Endothelial cell of umbilical vein (primary cell): Measurements from ENCODE around the gene TMEM140. TPM values are rescaled to one million over a fixed set of nuclear protein-coding genes. Genes with fewer than 3 reads are reported as not detected.

ENCODE experiments used
- BruUV-seq: library from RNA; stranded (reverse); fragments of 400-500 nt; replicated peaks from 2 replicates; lab custom pipeline; 2021; lab: Mats Ljungman, UMichigan
- CTCF ChIA-PET: fragments of 300-600, 350-600 bp; sonication (Branson Sonifier 250); formaldehyde crosslinking; loops from one replicate; lab custom pipeline; 2021; ENCODE audit warnings: antibody characterized with exemption, inconsistent platforms; lab: Charles Lee
- POLR2A ChIA-PET: fragments of 300-600, 350-600 bp; sonication (Branson Sonifier 250); formaldehyde crosslinking; loops from one replicate; lab custom pipeline; 2021; ENCODE audit warnings: antibody characterized with exemption, inconsistent platforms; lab: Charles Lee
- DNase-seq: peaks from one replicate; pipeline ENCODE4 v3.0.0-alpha.2; 2011; ENCODE audit warnings: low read depth, low spot score
- FAIRE-seq: peaks from 2 replicates; lab custom pipeline; 2011; peaks lifted over from hg19 to GRCh38; lab: Jason Lieb, UNC
- H2AFZ ChIP-seq: 2 replicates; pipeline ENCODE4 v1.6.0; 2012; ENCODE audit warnings: low read depth, low read length, control low read depth, inconsistent platforms
- H3K27ac ChIP-seq: 2 replicates; pipeline ENCODE4 v1.5.1; 2011; ENCODE audit warnings: low read depth, mild to moderate bottlenecking, control low read depth, low read length, moderate library complexity; ENCODE audit not compliant: insufficient read depth
- H3K27me3 ChIP-seq, 2 experiments: 2 replicates each; pipeline versions ENCODE4 v1.6.0 to v1.6.1; 2011; ENCODE audit warnings: low read length in 2 of 2, mixed read lengths in 1 of 2; ENCODE audit not compliant: control insufficient read depth in 2 of 2, insufficient read depth in 2 of 2
- H3K36me3 ChIP-seq, 2 experiments: 2 replicates in 1 of 2; 3 replicates in 1 of 2; pipeline ENCODE4 v1.5.1; 2011; ENCODE audit warnings: low read length in 2 of 2, mild to moderate bottlenecking in 1 of 2, moderate library complexity in 1 of 2; ENCODE audit not compliant: control insufficient read depth in 2 of 2, insufficient read depth in 2 of 2; ENCODE audit errors: extremely low read depth in 1 of 2
- H3K4me1 ChIP-seq: 3 replicates; pipeline ENCODE4 v1.5.1; 2011; ENCODE audit warnings: mild to moderate bottlenecking, low read length; ENCODE audit not compliant: control insufficient read depth, insufficient read depth; ENCODE audit errors: extremely low read depth
- H3K4me2 ChIP-seq: 2 replicates; pipeline ENCODE4 v1.6.1; 2011; ENCODE audit warnings: low read length, control low read depth, mixed read lengths; ENCODE audit not compliant: insufficient read depth
- H3K4me3 ChIP-seq, 3 experiments: fragments of 200-600 bp in 1 of 3; sonication (generic), shearing (Covaris generic) in 1 of 3; replicated peaks in 1 of 3; 2 replicates each; pipeline ENCODE4 v1.5.1; 2011 to 2016; ENCODE audit warnings: control low read depth in 3 of 3, low read length in 3 of 3, mild to moderate bottlenecking in 2 of 3, inconsistent platforms in 1 of 3, low read depth in 1 of 3, moderate library complexity in 1 of 3; ENCODE audit not compliant: insufficient read depth in 1 of 3
- H3K79me2 ChIP-seq: 2 replicates; pipeline ENCODE4 v1.6.0; 2012; ENCODE audit warnings: low read length, inconsistent platforms; ENCODE audit not compliant: control insufficient read depth, insufficient read depth
- H3K9ac ChIP-seq: replicated peaks from 2 replicates; pipeline ENCODE3; 2011; ENCODE audit warnings: low read length, control low read depth; ENCODE audit not compliant: insufficient read depth; ENCODE audit errors: extremely low read depth
- H3K9me1 ChIP-seq: replicated peaks from 3 replicates; pipeline ENCODE4 v1.6.0; 2011; ENCODE audit warnings: mild to moderate bottlenecking, low read length; ENCODE audit not compliant: control insufficient read depth, insufficient read depth; ENCODE audit errors: extremely low read depth
- H3K9me3 ChIP-seq: replicated peaks from 2 replicates; pipeline ENCODE4 v1.5.1; 2012; ENCODE audit warnings: low read length, inconsistent platforms; ENCODE audit not compliant: control insufficient read depth, insufficient read depth
- H4K20me1 ChIP-seq: replicated peaks from 2 replicates; pipeline ENCODE3; 2011; ENCODE audit warnings: mild to moderate bottlenecking, low read length; ENCODE audit not compliant: control insufficient read depth, insufficient read depth; ENCODE audit errors: extremely low read depth
- CTCF ChIP-seq, 2 donors: IDR thresholded peaks; 1 replicate in 1 of 2; 2 replicates in 1 of 2; pipeline ENCODE4 v1.5.1; 2011; ENCODE audit warnings: low read length in 2 of 2, mild to moderate bottlenecking in 2 of 2, moderate library complexity in 2 of 2, control low read depth in 1 of 2, inconsistent platforms in 1 of 2, low read depth in 1 of 2; ENCODE audit not compliant: insufficient read depth in 1 of 2; ENCODE audit errors: extremely low read depth in 1 of 2
- EZH2 ChIP-seq: IDR thresholded peaks from 2 replicates; pipeline ENCODE4 v1.6.1; 2012; ENCODE audit warnings: borderline replicate concordance, low read depth, mild to moderate bottlenecking, moderate library complexity, low read length, inconsistent platforms; ENCODE audit not compliant: severe bottlenecking
- FOS ChIP-seq: IDR thresholded peaks from 2 replicates; pipeline ENCODE4 v1.6.1; 2011; ENCODE audit warnings: mild to moderate bottlenecking, low read length, moderate library complexity, borderline replicate concordance; ENCODE audit not compliant: insufficient read depth
- GATA2 ChIP-seq: IDR thresholded peaks from 2 replicates; pipeline ENCODE4 v1.7.0; 2011; ENCODE audit warnings: low read depth, mild to moderate bottlenecking, moderate library complexity, mixed read lengths, low read length; ENCODE audit not compliant: insufficient read length, insufficient read depth
- JUN ChIP-seq: IDR thresholded peaks from 2 replicates; pipeline ENCODE4 v1.6.1; 2011; ENCODE audit warnings: borderline replicate concordance, low read depth; ENCODE audit not compliant: insufficient read length, insufficient read depth
- MAX ChIP-seq: IDR thresholded peaks from 2 replicates; pipeline ENCODE4 v1.6.1; 2011; ENCODE audit not compliant: insufficient read depth, insufficient read length
- MYC ChIP-seq: IDR thresholded peaks from one replicate; pipeline ENCODE4 v1.6.1; 2011; ENCODE audit warnings: mild to moderate bottlenecking, low read depth, low read length
- POLR2A ChIP-seq: IDR thresholded peaks from 2 replicates; pipeline ENCODE4 v1.6.1; 2012; ENCODE audit warnings: low read depth, mild to moderate bottlenecking, control low read depth, low read length
- POLR2AphosphoS5 ChIP-seq: IDR thresholded peaks from 2 replicates; pipeline ENCODE4 v1.6.1; 2012; ENCODE audit warnings: low read depth, mild to moderate bottlenecking, control low read depth, low read length, moderate library complexity; ENCODE audit not compliant: insufficient read depth
- dilution Hi-C: fragments of 300-500 bp; cut with MboI; formaldehyde crosslinking; loops from one replicate; pipeline ENCODE4 v1.15.0; 2019; ENCODE audit warnings: low sequenced_read_pairs; ENCODE audit not compliant: extremely low pct_ligation_motif_present
- intact Hi-C: fragments of 100-400 bp; cut with micrococcal nuclease; formaldehyde crosslinking; loops from one replicate; pipeline ENCODE4 v1.10.0; 2022
- polyA plus RNA-seq, 4 experiments: library from polyadenylated mRNA; depleted of rRNA in 3 of 4; stranded (reverse) in 3 of 4; unstranded in 1 of 4; fragments of >200 nt; gene quantifications; 2 replicates each; pipeline versions ENCODE4 v1.2.1 to v1.2.3, GENCODE V29; 2011 to 2012; ENCODE audit warnings: missing spikeins in 1 of 4
- total RNA-seq: library from RNA; stranded (reverse); gene quantifications from 2 replicates; pipeline ENCODE4 v1.2.3, GENCODE V29; 2021

The TMEM140 gene
- total and polyA plus RNA-seq, 2 donors (not counting 3 experiments of a cell fraction or from before 2014, with no cell fraction given) = 17.9 to 26.5 TPM

GRCh38 chr7:135205850-135206249 is 58.0 kb downstream of the TMEM140 start:
- BruUV-seq = no TSS peak
- H3K79me2 ChIP-seq = no peaks in the 10 kb centered on the region
- no peaks in the 10 kb centered on the region for H3K9me3 ChIP-seq
- no peaks in the 10 kb centered on the region for H3K9me1 ChIP-seq
- no peak overlapping the region for H2AFZ ChIP-seq
- H3K36me3 ChIP-seq = no peaks in the 10 kb centered on the region
- no peaks in the 10 kb centered on the region for H3K27me3 ChIP-seq
- DNase-seq = no peak
- H4K20me1 ChIP-seq = no peaks in the 10 kb centered on the region
- no peak overlapping the region for H3K27ac ChIP-seq
- CTCF ChIA-PET = interaction anchor here (1.0 kb wide), 1 partner anchor 55 kb away, joined by 3 read pairs; no protein-coding TSS in a partner anchor
- H3K9ac ChIP-seq = no peak overlapping the region
- dilution Hi-C loops (no loop called here), intact Hi-C loops (no loop called here)
- POLR2A ChIA-PET = no interaction called here
- TF ChIP-seq MYC = no peak
- no peak for TF ChIP-seq EZH2
- TF ChIP-seq FOS = no peak
- H3K4me3 ChIP-seq = no peak overlapping the region
- H3K4me1 ChIP-seq = peaks cover 4% of the 10 kb centered on the region
- no peak overlapping the region for H3K4me2 ChIP-seq
- FAIRE-seq = no peak

- FAIRE-seq (no peak), DNase-seq (no peak)
- TF ChIP-seq MAX (no peak), JUN (no peak), CTCF (IDR thresholded peaks at IDR 0.05; ENCODE audit: extremely low read depth in 1 of 2, insufficient read depth in 1 of 2, low read depth in 1 of 2, low read length in 2 of 2) (no peak), GATA2 (no peak), POLR2A (no peak), FOS (no peak), POLR2AphosphoS5 (no peak), EZH2 (no peak), MYC (no peak)
- H3K9me3 ChIP-seq = no peaks in the 10 kb centered on the region
- peaks cover 7% of the 10 kb centered on the region for H3K4me1 ChIP-seq
- dilution Hi-C loops = no loop called here
- no peaks in the 10 kb centered on the region for H3K79me2 ChIP-seq
- H3K27me3 ChIP-seq = no peaks in the 10 kb centered on the region
- CTCF ChIA-PET = no interaction called here
- intact Hi-C loops = no loop called here
- no peak overlapping the region for H3K4me2 ChIP-seq
- H4K20me1 ChIP-seq = no peaks in the 10 kb centered on the region
- no peaks in the 10 kb centered on the region for H3K36me3 ChIP-seq
- H3K9me1 ChIP-seq = no peaks in the 10 kb centered on the region
- no peak overlapping the region for H3K4me3 ChIP-seq
- no TSS peak for BruUV-seq
- POLR2A ChIA-PET = no interaction called here
- H2AFZ ChIP-seq = no peak overlapping the region
- H3K9ac ChIP-seq = no peak overlapping the region
- no peak overlapping the region for H3K27ac ChIP-seq
These were observed 59.1 kb downstream of the TMEM140 start for GRCh38 chr7:135206941-135207391.
